ENCODE results near the gene PIEZO1.

Gene PIEZO1

GRCh38 chr16:88711750-88712340 is 73.2 kb downstream of the PIEZO1 start:
- no peak for DNase-seq (ENCODE audit: low read depth)
- H3K4me3 ChIP-seq (ENCODE audit: low read depth, low read length) = no peak overlapping the region
- no peak for TF ChIP-seq CTCF (IDR thresholded peaks at IDR 0.05; ENCODE audit: low read depth, low read length)
- TF ChIP-seq POLR2A (IDR thresholded peaks at IDR 0.05; ENCODE audit: extremely low read depth, insufficient read length) = no peak
- TF ChIP-seq MAX (IDR thresholded peaks at IDR 0.05; ENCODE audit: low read depth, low read length) = no peak

- DNase-seq (ENCODE audit: low read depth) = no peak
- no peak overlapping the region for H3K4me3 ChIP-seq (ENCODE audit: low read depth, low read length)
- TF ChIP-seq MYC (IDR thresholded peaks at IDR 0.05; ENCODE audit: low read depth, low read length) (no peak), POLR2A (IDR thresholded peaks at IDR 0.05; ENCODE audit: extremely low read depth, insufficient read length) (no peak), MAX (IDR thresholded peaks at IDR 0.05; ENCODE audit: low read depth, low read length) (no peak), CTCF (IDR thresholded peaks at IDR 0.05; ENCODE audit: low read depth, low read length) (no peak)
Observed at GRCh38 chr16:88710556-88710955, 74.5 kb downstream of the PIEZO1 start.

GRCh38 chr16:88706965-88707826 is 77.8 kb downstream of the PIEZO1 start:
- DNase-seq (ENCODE audit: low read depth) = no peak
- TF ChIP-seq MAX (IDR thresholded peaks at IDR 0.05; ENCODE audit: low read depth, low read length) (no peak), CTCF (IDR thresholded peaks at IDR 0.05; ENCODE audit: low read depth, low read length) (no peak), POLR2A (IDR thresholded peaks at IDR 0.05; ENCODE audit: extremely low read depth, insufficient read length) (no peak), MYC (IDR thresholded peaks at IDR 0.05; ENCODE audit: low read depth, low read length) (no peak)
- H3K4me3 ChIP-seq (ENCODE audit: low read depth, low read length) = peak overlapping the region; percentile 90

- peak; percentile 92 for DNase-seq (ENCODE audit: low read depth)
- H3K4me3 ChIP-seq (ENCODE audit: low read depth, low read length) = peak within 1 kb of the TSS; percentile 95
- TF ChIP-seq CTCF (IDR thresholded peaks at IDR 0.05; ENCODE audit: low read depth, low read length) (no peak), MAX (IDR thresholded peaks at IDR 0.05; ENCODE audit: low read depth, low read length) (peak; percentile 97), POLR2A (IDR thresholded peaks at IDR 0.05; ENCODE audit: extremely low read depth, insufficient read length) (peak; percentile 34), MYC (IDR thresholded peaks at IDR 0.05; ENCODE audit: low read depth, low read length) (peak; percentile 90)
Observed at GRCh38 chr16:88706229-88706964, 78.6 kb downstream of the PIEZO1 start, which contains the start of the genes CTU2 and RNF166. Gene CTU2 (plus strand): TSS chr16:88706503. CDS start chr16:88706531, 28 bp downstream. Gene RNF166 (minus strand): TSS chr16:88706408. CDS start chr16:88706325, 83 bp downstream.

- DNase-seq (ENCODE audit: low read depth) = no peak
- TF ChIP-seq MAX (IDR thresholded peaks at IDR 0.05; ENCODE audit: low read depth, low read length) = no peak
- no peak for TF ChIP-seq POLR2A (IDR thresholded peaks at IDR 0.05; ENCODE audit: extremely low read depth, insufficient read length)
- TF ChIP-seq MYC (IDR thresholded peaks at IDR 0.05; ENCODE audit: low read depth, low read length) = no peak
- TF ChIP-seq CTCF (IDR thresholded peaks at IDR 0.05; ENCODE audit: low read depth, low read length) = no peak
Observed at GRCh38 chr16:88705801-88706228, 79.2 kb downstream of the PIEZO1 start.

More at GRCh38 chr16:88705801-88706228, 79.2 kb downstream of the PIEZO1 start:
- peak overlapping the region; percentile 95 for H3K4me3 ChIP-seq (ENCODE audit: low read depth, low read length)
